A549 treated with AZD2906 at 1 μM for 4 hours (cell line): ENCODE measurements around the gene PPP1R15A. TPM values are rescaled to one million over a fixed set of nuclear protein-coding genes. Genes with fewer than 3 reads are reported as not detected.

Experiments
- total RNA-seq: library from RNA; stranded (reverse); fragments of 200-300 nt; extraction: Qiagen RNA extraction; gene quantifications from 5 replicates; pipeline ENCODE4 v1.2.3, GENCODE V29; 2022

PPP1R15A gene
- total RNA-seq, result 79.7 to 121 TPM (median 92.8 TPM) in 5 replicates

GRCh38 chr19:48872182-48872883, at the start of gene PPP1R15A:
Gene PPP1R15A, plus strand, starts transcription at chr19:48872421. Its CDS starts 813 bp downstream, at chr19:48873234.

GRCh38 chr19:48836089-48837017, 35.9 kb upstream of the PPP1R15A start, which contains the start of gene HSD17B14:
Gene HSD17B14, minus strand, starts transcription at chr19:48836491. Its CDS starts 80 bp downstream, at chr19:48836411.

GRCh38 chr19:48868114-48868886, 3.9 kb upstream of the PPP1R15A start, which contains the start of gene PLEKHA4:
Gene PLEKHA4, minus strand, starts transcription at chr19:48868617. Its CDS starts 997 bp downstream, at chr19:48867620.

GRCh38 chr19:48899781-48900476, 27.7 kb downstream of the PPP1R15A start, which contains the start of gene NUCB1:
Gene NUCB1, plus strand, starts transcription at chr19:48900312. Its CDS starts 485 bp downstream, at chr19:48900797.

Other genes starting within 250 kb of the PPP1R15A start
- 1.4 to 2.6 TPM (median 1.9 TPM) in 5 replicates for gene DBP, start 235.0 kb upstream of the PPP1R15A start, total RNA-seq
- gene CA11, start 226.2 kb upstream of the PPP1R15A start, total RNA-seq, result 6.9 to 11.7 TPM (median 9.4 TPM) in 5 replicates
- gene NTN5, start 199.4 kb upstream of the PPP1R15A start, total RNA-seq, result 0.06 to 0.22 TPM (median 0.15 TPM) in 5 replicates
- gene FUT2, start 176.4 kb upstream of the PPP1R15A start, total RNA-seq, result not detected in 5 replicates
- gene MAMSTR, start 152.7 kb upstream of the PPP1R15A start, total RNA-seq, result 0.25 to 0.52 TPM (median 0.35 TPM) in 5 replicates
- 0.42 to 0.98 TPM (median 0.45 TPM) in 5 replicates for gene RASIP1, start 131.8 kb upstream of the PPP1R15A start, total RNA-seq
- not detected in 5 replicates for gene IZUMO1, start 125.5 kb upstream of the PPP1R15A start, total RNA-seq
- gene FUT1, start 119.8 kb upstream of the PPP1R15A start, total RNA-seq, result 0.04 to 0.13 TPM (median 0.06 TPM) in 5 replicates
- gene FGF21, start 116.9 kb upstream of the PPP1R15A start, total RNA-seq, result not detected in 5 replicates
- 51.3 to 63.4 TPM (median 60.9 TPM) in 5 replicates for gene BCAT2, start 61.4 kb upstream of the PPP1R15A start, total RNA-seq
- gene HSD17B14, start 35.9 kb upstream of the PPP1R15A start, total RNA-seq, result 12.4 to 16.1 TPM (median 13.9 TPM) in 5 replicates
- gene PLEKHA4, start 3.8 kb upstream of the PPP1R15A start, total RNA-seq, result 1.2 to 1.6 TPM (median 1.4 TPM) in 5 replicates
- gene TULP2, start 26.3 kb downstream of the PPP1R15A start, total RNA-seq, result not detected in 5 replicates
- gene NUCB1, start 27.9 kb downstream of the PPP1R15A start, total RNA-seq, result 206 to 233 TPM (median 208 TPM) in 5 replicates
- gene DHDH, start 61.3 kb downstream of the PPP1R15A start, total RNA-seq, result 0.87 to 1.6 TPM (median 1.3 TPM) in 5 replicates
- 283 to 383 TPM (median 335 TPM) in 5 replicates for gene BAX, start 82.5 kb downstream of the PPP1R15A start, total RNA-seq
- gene FTL, start 92.9 kb downstream of the PPP1R15A start, total RNA-seq, result 16,772 to 23,411 TPM (median 18,179 TPM) in 5 replicates
- 17.8 to 21.9 TPM (median 19.9 TPM) in 5 replicates for gene GYS1, start 120.9 kb downstream of the PPP1R15A start, total RNA-seq
- gene RUVBL2, start 121.5 kb downstream of the PPP1R15A start, total RNA-seq, result 221 to 248 TPM (median 236 TPM) in 5 replicates
- gene LHB, start 144.7 kb downstream of the PPP1R15A start, total RNA-seq, result not detected in 5 replicates
- gene CGB3, start 151.9 kb downstream of the PPP1R15A start, total RNA-seq, result not detected in 5 replicates
- 0.09 to 0.21 TPM (median 0.21 TPM) in 3 of 5 replicates, not detected in the others for gene CGB2, start 159.5 kb downstream of the PPP1R15A start, total RNA-seq
- gene CGB1, start 164.5 kb downstream of the PPP1R15A start, total RNA-seq, result not detected in 5 replicates
- 0.52 to 1.0 TPM (median 0.68 TPM) in 5 replicates for gene CGB5, start 171.4 kb downstream of the PPP1R15A start, total RNA-seq
- gene CGB8, start 176.7 kb downstream of the PPP1R15A start, total RNA-seq, result 1.6 to 3.0 TPM (median 2.6 TPM) in 5 replicates
- 0.32 to 0.76 TPM (median 0.42 TPM) in 5 replicates for gene CGB7, start 185.3 kb downstream of the PPP1R15A start, total RNA-seq
- 0.29 to 0.78 TPM (median 0.66 TPM) in 5 replicates for gene NTF4, start 192.4 kb downstream of the PPP1R15A start, total RNA-seq
- gene KCNA7, start 200.3 kb downstream of the PPP1R15A start, total RNA-seq, result 0.01 to 0.02 TPM in 2 of 5 replicates, not detected in the others
- 311 to 342 TPM (median 330 TPM) in 5 replicates for gene SNRNP70, start 213.0 kb downstream of the PPP1R15A start, total RNA-seq
- 5.1 to 9.9 TPM (median 7.0 TPM) in 5 replicates for gene LIN7B, start 241.9 kb downstream of the PPP1R15A start, total RNA-seq
- 0.91 to 2.0 TPM (median 1.6 TPM) in 5 replicates for gene C19orf73, start 246.7 kb downstream of the PPP1R15A start, total RNA-seq
- gene PPFIA3, start 247.1 kb downstream of the PPP1R15A start, total RNA-seq, result 4.8 to 8.8 TPM (median 7.2 TPM) in 5 replicates